T-cell (primary cell): ENCODE results near the gene PPP1CC. TPM values are rescaled to one million over a fixed set of nuclear protein-coding genes. Genes with fewer than 3 reads are reported as not detected.
A peak's percentile ranks its signal among the peaks of the same experiment; 100 is the strongest.

Experiments used
- ATAC-seq, 4 experiments: fragments of 200-7000 bp in 3 of 4; fragments of 150-1000 bp in 1 of 4; cut with Tn5 transposase; replicated peaks in 1 of 4; 1 replicate in 3 of 4; 2 replicates in 1 of 4; pipeline ENCODE4 v1.10.0; 2021; ENCODE audit warnings: moderate library complexity in 3 of 4, mild to moderate bottlenecking in 2 of 4, moderate number of reproducible peaks in 1 of 4
- CTCF ChIA-PET, 2 donors: fragments of 300-600 bp; sonication (Branson Sonifier 250); formaldehyde crosslinking; loops; one replicate each; lab custom pipeline; 2022; ENCODE audit warnings: antibody characterized with exemption in 2 of 2; lab: Charles Lee
- POLR2A ChIA-PET, 2 donors: fragments of 300-600 bp; sonication (Branson Sonifier 250); formaldehyde crosslinking; loops; one replicate each; lab custom pipeline; 2022; ENCODE audit warnings: antibody characterized with exemption in 2 of 2; lab: Charles Lee
- DNase-seq, 35 experiments: peaks; one replicate each; pipeline versions ENCODE4 v3.0.0 to v3.0.0-alpha.2; 2013 to 2023
- H3K27ac ChIP-seq: one replicate; pipeline ENCODE4 v1.5.1; 2013; ENCODE audit warnings: low read length
- H3K27me3 ChIP-seq, 2 experiments: replicated peaks in 1 of 2; 1 replicate in 1 of 2; 2 replicates in 1 of 2; pipeline versions ENCODE4 v1.6.1 to v1.7.0; 2013; ENCODE audit warnings: low read length in 1 of 2, mixed read lengths in 1 of 2; ENCODE audit not compliant: control insufficient read depth in 2 of 2, insufficient read depth in 2 of 2; ENCODE audit errors: extremely low read depth in 1 of 2
- H3K36me3 ChIP-seq, 2 donors: 1 replicate in 1 of 2; 2 replicates in 1 of 2; pipeline versions ENCODE4 v1.6.1 to v1.7.0; 2013; ENCODE audit warnings: low read length in 1 of 2; ENCODE audit not compliant: control insufficient read depth in 2 of 2, insufficient read depth in 1 of 2; ENCODE audit errors: extremely low read depth in 1 of 2
- H3K4me1 ChIP-seq, 2 experiments: 1 replicate in 1 of 2; 2 replicates in 1 of 2; pipeline versions ENCODE4 v1.6.1 to v1.7.0; 2013; ENCODE audit warnings: low read length in 2 of 2, mixed read lengths in 1 of 2; ENCODE audit not compliant: insufficient read depth in 2 of 2, control insufficient read depth in 1 of 2; ENCODE audit errors: extremely low read depth in 1 of 2
- H3K4me3 ChIP-seq, 2 donors: 1 replicate in 1 of 2; 2 replicates in 1 of 2; pipeline versions ENCODE4 v1.5.1 to v1.7.0; 2013; ENCODE audit warnings: mild to moderate bottlenecking in 2 of 2, low read length in 1 of 2, moderate library complexity in 1 of 2; ENCODE audit not compliant: control insufficient read depth in 1 of 2; ENCODE audit errors: extremely low read depth in 1 of 2
- H3K9me3 ChIP-seq: 2 replicates; pipeline ENCODE4 v1.7.0; 2013
- H3K27ac Mint-ChIP-seq, 2 donors: one replicate each; pipeline ENCODE4 v1.8.0; 2020 to 2021; ENCODE audit warnings: mild to moderate bottlenecking in 2 of 2, mixed read lengths in 2 of 2
- H3K27me3 Mint-ChIP-seq, 2 donors: one replicate each; pipeline ENCODE4 v1.8.0; 2021 to 2022; ENCODE audit warnings: mixed read lengths in 2 of 2
- H3K36me3 Mint-ChIP-seq: one replicate; pipeline ENCODE4 v1.8.0; 2021; ENCODE audit warnings: mixed read lengths
- H3K4me1 Mint-ChIP-seq, 3 donors: one replicate each; pipeline ENCODE4 v1.8.0; 2020 to 2022; ENCODE audit warnings: mixed read lengths in 3 of 3, mild to moderate bottlenecking in 1 of 3
- H3K4me3 Mint-ChIP-seq, 3 donors: one replicate each; pipeline ENCODE4 v1.8.0; 2020 to 2022; ENCODE audit warnings: mild to moderate bottlenecking in 3 of 3, mixed read lengths in 3 of 3, moderate library complexity in 3 of 3
- H3K9me3 Mint-ChIP-seq, 3 donors: one replicate each; pipeline ENCODE4 v1.8.0; 2020 to 2022; ENCODE audit warnings: mixed read lengths in 3 of 3
- WGBS: methylation state at CpG from one replicate; pipeline ENCODE4 v1.1.5; 2013; ENCODE audit warnings: missing lambda C conversion rate; ENCODE audit not compliant: insufficient coverage; 5-methylcytosine and 5-hydroxymethylcytosine counted together
- total RNA-seq, 35 experiments: library from RNA in 6 of 35; stranded (reverse) in 6 of 35; fragments of 120-200 nt in 1 of 35; gene quantifications; one replicate each; pipeline versions ENCODE4 v1.2.1 to v1.2.4 and lab custom pipeline; 2013 to 2026

Gene PPP1CC
- total RNA-seq, 5 donors from 2014 or later (not counting 1 experiment from before 2014, with no cell fraction given), result 113 to 154 (median 134) TPM

DNA sequence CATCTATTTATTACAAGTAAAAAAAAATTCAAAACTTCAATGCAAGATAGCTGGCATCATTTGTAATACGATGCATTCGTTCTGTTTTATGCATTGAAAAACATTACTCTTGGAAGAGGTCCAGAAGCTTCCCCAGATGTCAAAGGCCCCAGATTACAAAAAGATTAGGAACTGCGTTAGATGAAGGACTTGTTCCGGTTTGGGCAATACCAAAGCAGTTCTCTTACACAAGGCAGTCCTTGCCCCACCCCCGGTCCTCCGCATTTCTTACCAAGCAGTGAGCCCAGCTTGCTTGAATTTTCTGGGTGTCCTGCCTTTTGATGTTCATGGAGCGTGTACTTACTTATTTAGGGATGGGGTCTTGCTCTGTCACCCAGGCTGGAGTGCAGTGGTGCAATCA, 49.0 kb downstream of the PPP1CC start:
- Histone ChIP-seq H3K27ac (no peak overlapping the region), H3K4me1 (peaks cover 15 to 36% of the 10 kb centered on the region in 2 experiments), H3K9me3 (no peaks in the 10 kb centered on the region), H3K4me3 (no peak overlapping the region), H3K27me3 (no peaks in the 10 kb centered on the region), H3K36me3 (no peaks in the 10 kb centered on the region)
- Mint-ChIP-seq H3K27me3 (no peaks in the 10 kb centered on the region), H3K9me3 (no peaks in the 10 kb centered on the region), H3K36me3 (no peaks in the 10 kb centered on the region), H3K4me1 (peaks cover 19 to 36% (median 34%) of the 10 kb centered on the region in 3 donors), H3K27ac (no peak overlapping the region), H3K4me3 (no peak overlapping the region)
- ChIA-PET CTCF (interaction anchor here in 1 of 2 donors (0.5 to 0.6 kb wide), 2 partner anchors 277 to 661 kb away, joined by 3 read pairs; no protein-coding TSS in a partner anchor), POLR2A (no interaction called here)
- peak in 1 of 35 experiments; percentile 37 for DNase-seq
- no peak for ATAC-seq
- 87% methylated on average over 4 of the region's 7 CpGs for WGBS

DNA sequence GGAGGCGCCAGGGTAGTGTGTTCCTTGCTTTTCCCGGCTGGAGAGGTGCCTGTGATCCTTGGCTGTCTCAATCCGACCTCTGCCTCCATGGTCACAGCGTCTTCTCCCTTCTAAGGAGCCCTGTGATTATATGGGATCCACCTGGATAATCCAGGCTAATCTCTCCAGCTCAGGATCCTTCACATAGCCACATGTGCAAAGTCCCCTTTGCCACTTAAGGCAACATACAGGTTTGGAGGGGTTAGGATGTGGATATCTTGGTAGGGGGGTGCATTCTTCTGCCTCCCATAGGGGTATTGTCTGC, 52.6 kb downstream of the PPP1CC start:
- H3K4me3 ChIP-seq, result peak overlapping the region; percentile 63 to 67
- H3K4me1 Mint-ChIP-seq, result peaks cover 35 to 53% (median 38%) of the 10 kb centered on the region in 3 donors
- DNase-seq (no peak), ATAC-seq (no peak)
- no peaks in the 10 kb centered on the region for H3K9me3 Mint-ChIP-seq
- CTCF ChIA-PET, result interaction anchor here in 1 of 2 donors (1.1 kb wide), 1 partner anchor 75 kb away, joined by 3 read pairs; no protein-coding TSS in a partner anchor
- H3K27ac ChIP-seq, result peak overlapping the region; percentile 57
- peaks cover 0 to 5% of the 10 kb centered on the region in 2 donors for H3K36me3 ChIP-seq
- H3K9me3 ChIP-seq, result no peaks in the 10 kb centered on the region
- H3K27me3 ChIP-seq, result no peaks in the 10 kb centered on the region
- H3K27me3 Mint-ChIP-seq, result no peaks in the 10 kb centered on the region
- peaks cover 12% of the 10 kb centered on the region for H3K36me3 Mint-ChIP-seq
- POLR2A ChIA-PET, result no interaction called here
- peak overlapping the region; percentile 89 to 91 for H3K27ac Mint-ChIP-seq
- H3K4me3 Mint-ChIP-seq, result peak overlapping the region; percentile 87 to 95 (median 95)
- 58% methylated on average over 2 of the region's 4 CpGs for WGBS
- peaks cover 12 to 45% of the 10 kb centered on the region in 2 experiments for H3K4me1 ChIP-seq

DNA sequence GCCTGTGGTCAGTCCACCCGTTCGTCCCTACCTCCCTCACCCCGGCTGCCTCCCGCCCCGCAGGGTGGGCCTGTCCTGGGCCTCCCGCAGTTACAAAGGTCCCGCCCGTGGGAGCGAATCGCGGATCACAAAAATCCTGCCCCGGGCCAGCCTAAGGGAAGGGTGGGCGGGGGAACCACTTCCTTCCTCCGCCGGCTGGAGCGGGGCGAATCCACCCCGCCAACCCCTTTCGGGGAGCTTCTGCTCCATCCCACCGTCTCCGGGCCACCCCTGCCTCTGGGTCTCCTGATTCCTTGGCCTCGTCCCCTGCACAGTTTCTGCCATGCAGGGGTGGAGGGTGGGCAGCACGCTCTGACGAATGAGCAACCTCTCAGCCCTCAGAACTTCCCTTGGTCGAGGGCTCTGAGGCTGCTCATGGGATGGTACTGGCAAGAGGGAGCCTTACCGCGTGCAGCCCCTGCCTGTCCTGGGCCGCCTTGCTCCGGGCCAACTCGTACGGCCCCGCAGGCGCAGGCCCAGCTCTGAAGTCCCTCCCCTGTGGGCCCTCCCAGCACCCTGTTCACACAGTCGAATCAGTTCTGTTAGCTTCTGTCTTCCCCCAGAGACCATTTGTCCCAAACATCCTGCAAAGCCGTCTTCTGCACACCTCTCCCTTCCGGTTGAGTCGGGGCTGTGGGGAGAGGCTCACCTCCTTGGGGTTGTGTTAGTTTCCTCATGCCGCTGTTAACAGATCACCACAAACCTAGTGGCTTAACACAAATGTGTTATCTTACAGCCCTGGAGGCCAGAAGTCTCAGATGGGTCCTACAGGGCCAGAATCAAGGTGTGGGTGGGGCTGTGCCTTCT, 53.2 kb downstream of the PPP1CC start:
- ATAC-seq, result peak; percentile 68 to 79 (median 76)
- CTCF ChIA-PET, result interaction anchor here in 1 of 2 donors (0.6 to 1.1 kb wide), 2 partner anchors 75 to 258 kb away, joined by 3 read pairs; no protein-coding TSS in a partner anchor
- Mint-ChIP-seq H3K27ac (peak overlapping the region; percentile 89 to 91), H3K36me3 (peaks cover 16% of the 10 kb centered on the region), H3K27me3 (no peaks in the 10 kb centered on the region), H3K4me1 (peaks cover 38 to 56% (median 39%) of the 10 kb centered on the region in 3 donors), H3K4me3 (peak overlapping the region; percentile 87 to 95 (median 95)), H3K9me3 (no peaks in the 10 kb centered on the region)
- 0% methylated on average over 29 of the region's 38 CpGs for WGBS
- peak in 29 of 35 experiments; percentile 22 to 67 (median 37) for DNase-seq
- POLR2A ChIA-PET, result no interaction called here
- no peaks in the 10 kb centered on the region for H3K9me3 ChIP-seq
- H3K4me1 ChIP-seq, result peaks cover 12 to 45% of the 10 kb centered on the region in 2 experiments
- H3K27me3 ChIP-seq, result no peaks in the 10 kb centered on the region
- H3K36me3 ChIP-seq, result peaks cover 0 to 5% of the 10 kb centered on the region in 2 donors
- H3K4me3 ChIP-seq, result peak overlapping the region; percentile 63 to 67
- peak overlapping the region; percentile 57 for H3K27ac ChIP-seq

DNA sequence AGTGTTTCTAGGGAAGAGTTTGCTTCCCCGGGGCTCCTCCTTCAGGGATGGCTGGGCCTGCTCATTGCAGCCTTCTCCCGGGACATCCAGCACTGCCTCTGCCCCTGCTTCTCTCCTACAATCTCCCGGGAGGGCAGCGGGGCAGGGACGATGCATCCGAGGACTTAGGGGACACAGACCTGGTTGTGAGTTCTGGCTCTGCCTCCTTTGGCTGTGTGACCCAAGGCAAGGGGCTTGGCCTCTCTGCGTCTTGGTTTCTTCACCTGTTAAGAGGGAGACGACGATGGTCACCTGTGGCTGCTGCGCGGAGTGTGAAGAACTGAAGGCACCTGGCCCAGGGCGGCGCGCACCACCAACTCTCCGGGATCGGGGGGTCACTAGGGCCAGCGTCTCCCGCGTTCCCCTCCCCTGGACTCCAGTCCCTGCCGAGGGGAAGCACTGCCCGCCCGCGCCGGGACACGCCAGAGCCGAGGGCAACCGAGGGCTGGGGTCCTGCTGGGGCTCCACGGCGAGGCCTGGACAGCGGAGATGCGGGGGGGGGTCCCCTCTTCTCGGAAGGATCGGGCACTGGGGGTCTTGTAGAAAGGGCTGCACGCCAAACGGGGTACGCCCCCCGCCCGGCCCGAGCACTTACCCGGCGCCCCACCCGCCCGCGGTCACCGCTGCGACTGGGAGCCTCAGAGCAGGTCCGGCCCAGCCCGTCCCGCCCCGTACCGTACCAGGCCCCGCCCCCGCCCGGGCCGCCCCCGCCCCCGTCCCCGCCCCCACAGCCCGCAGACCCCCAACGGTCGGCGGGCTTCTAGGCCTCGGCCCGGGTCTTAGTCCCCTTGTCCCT, 54.0 kb downstream of the PPP1CC start, which contains the start of gene HVCN1:
Gene HVCN1 (minus strand): TSS at position 670 of the 835 bp plus-strand sequence. CDS start 5,870 bp downstream, outside the sequence.
- Histone ChIP-seq H3K4me3 (peak within 1 kb of the TSS; percentile 63 to 75), H3K9me3 (no peaks in the 10 kb centered on the region), H3K27ac (peak within 1 kb of the TSS; percentile 57), H3K27me3 (no peaks in the 10 kb centered on the region), H3K36me3 (peaks cover 2 to 5% of the 10 kb centered on the region in 2 donors), H3K4me1 (peaks cover 11 to 38% of the 10 kb centered on the region in 2 experiments)
- peak within 1 kb of the TSS; percentile 89 to 91 for H3K27ac Mint-ChIP-seq
- peaks cover 38 to 54% (median 38%) of the 10 kb centered on the region in 3 donors for H3K4me1 Mint-ChIP-seq
- ATAC-seq (peak; percentile 69 to 73 (median 72)), DNase-seq (peak in 9 of 35 experiments; percentile 16 to 51 (median 22))
- CTCF ChIA-PET, result interaction anchor here in 1 of 2 donors (0.6 kb wide), 1 partner anchor 257 kb away, joined by 3 read pairs; no protein-coding TSS in a partner anchor
- H3K4me3 Mint-ChIP-seq, result peak within 1 kb of the TSS; percentile 87 to 95 (median 95)
- H3K9me3 Mint-ChIP-seq, result no peaks in the 10 kb centered on the region
- POLR2A ChIA-PET, result no interaction called here
- H3K27me3 Mint-ChIP-seq, result no peaks in the 10 kb centered on the region
- WGBS, result 23% methylated on average over 33 of the region's 64 CpGs
- H3K36me3 Mint-ChIP-seq, result peaks cover 19% of the 10 kb centered on the region

DNA sequence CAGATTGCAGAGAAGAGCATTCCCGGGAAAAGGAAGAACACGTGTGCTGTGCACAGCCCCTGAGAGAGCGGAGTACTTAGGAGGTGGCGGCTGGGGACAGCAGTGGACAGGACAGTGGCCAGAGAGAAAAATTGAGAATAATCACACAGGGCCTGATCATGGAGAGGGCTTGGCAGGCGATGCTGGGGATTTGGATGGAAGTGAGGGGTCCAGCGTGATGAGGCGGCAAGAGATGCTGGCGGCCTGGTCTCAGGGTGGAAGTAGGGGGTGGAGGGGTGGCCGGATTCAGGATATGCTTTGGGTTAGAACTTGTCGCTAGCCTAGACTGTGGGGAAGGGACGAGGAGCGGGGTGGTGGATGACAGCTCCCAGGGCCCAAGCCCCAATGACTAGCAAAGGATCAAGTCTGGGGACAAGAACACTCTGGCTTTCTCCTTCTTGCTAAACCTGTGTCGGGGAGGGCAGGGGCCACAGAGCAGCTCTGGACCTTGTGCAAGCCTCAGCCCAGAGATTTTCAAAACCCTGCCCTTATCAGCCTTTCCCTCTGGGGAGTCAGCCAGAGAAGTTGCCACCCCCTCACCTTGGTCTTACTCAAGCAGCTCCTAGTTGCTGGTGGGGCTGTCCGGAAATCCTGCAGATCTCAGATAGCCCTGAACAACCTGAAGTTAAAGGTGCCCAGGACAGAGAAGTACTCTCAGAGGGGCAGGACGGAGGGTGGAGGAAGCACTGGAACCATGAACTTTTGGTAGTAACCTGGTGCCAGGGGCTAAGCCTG, 55.1 kb downstream of the PPP1CC start:
- Histone ChIP-seq H3K36me3 (peaks cover 2 to 5% of the 10 kb centered on the region in 2 donors), H3K4me3 (no peak overlapping the region), H3K9me3 (no peaks in the 10 kb centered on the region), H3K27ac (no peak overlapping the region), H3K4me1 (peaks cover 11 to 38% of the 10 kb centered on the region in 2 experiments), H3K27me3 (no peaks in the 10 kb centered on the region)
- H3K27ac Mint-ChIP-seq, result peak overlapping the region; percentile 46 to 61
- no peaks in the 10 kb centered on the region for H3K9me3 Mint-ChIP-seq
- ChIA-PET POLR2A (no interaction called here), CTCF (no interaction called here)
- DNase-seq, result no peak
- 99% methylated on average over 12 of the region's 15 CpGs for WGBS
- peaks cover 36 to 53% (median 38%) of the 10 kb centered on the region in 3 donors for H3K4me1 Mint-ChIP-seq
- H3K4me3 Mint-ChIP-seq, result peak overlapping the region; percentile 79 to 95 (median 83)
- ATAC-seq, result no peak
- no peaks in the 10 kb centered on the region for H3K27me3 Mint-ChIP-seq
- H3K36me3 Mint-ChIP-seq, result peaks cover 24% of the 10 kb centered on the region
